HG03135 (cell line): ENCODE results near the gene CMTR1.

Source experiments
- ATAC-seq: cut with Tn5 transposase; IDR thresholded peaks from one replicate; pipeline ENCODE4 v1.9.1; 2021; ENCODE audit warnings: mild to moderate bottlenecking, moderate library complexity; ENCODE audit not compliant: unreplicated experiment

The CMTR1 gene

GRCh38 chr6:37511201-37511600 is 78.2 kb downstream of the CMTR1 start:
- ATAC-seq, result no peak

GRCh38 chr6:37511910-37512399 is 78.9 kb downstream of the CMTR1 start:
- ATAC-seq, result no peak

- no peak for ATAC-seq
Observed at GRCh38 chr6:37512400-37513011, 79.5 kb downstream of the CMTR1 start.

GRCh38 chr6:37513155-37513554 is 80.1 kb downstream of the CMTR1 start:
- ATAC-seq, result no peak

- no peak for ATAC-seq
Observed at GRCh38 chr6:37513576-37513975, 80.6 kb downstream of the CMTR1 start.

- ATAC-seq, result no peak
Observed at GRCh38 chr6:37514321-37514771, 81.3 kb downstream of the CMTR1 start.

- no peak for ATAC-seq
Observed at GRCh38 chr6:37514837-37515236, 81.8 kb downstream of the CMTR1 start.

- no peak for ATAC-seq
Observed at GRCh38 chr6:37515712-37516075, 82.7 kb downstream of the CMTR1 start.

- ATAC-seq, result no peak
Observed at GRCh38 chr6:37516076-37516919, 83.3 kb downstream of the CMTR1 start.

GRCh38 chr6:37516920-37517405 is 83.9 kb downstream of the CMTR1 start:
- no peak for ATAC-seq

- ATAC-seq, result no peak
Observed at GRCh38 chr6:37517411-37517812, 84.4 kb downstream of the CMTR1 start.

- no peak for ATAC-seq
Observed at GRCh38 chr6:37518116-37518515, 85.1 kb downstream of the CMTR1 start.

GRCh38 chr6:37519461-37519860 is 86.4 kb downstream of the CMTR1 start:
- ATAC-seq, result no peak

- ATAC-seq, result no peak
Observed at GRCh38 chr6:37520926-37521325, 87.9 kb downstream of the CMTR1 start.

GRCh38 chr6:37521674-37522073 is 88.7 kb downstream of the CMTR1 start:
- ATAC-seq, result no peak

GRCh38 chr6:37522836-37523235 is 89.8 kb downstream of the CMTR1 start:
- ATAC-seq, result no peak

- ATAC-seq, result no peak
Observed at GRCh38 chr6:37523412-37523811, 90.4 kb downstream of the CMTR1 start.

- no peak for ATAC-seq
Observed at GRCh38 chr6:37524025-37524969, 91.3 kb downstream of the CMTR1 start.

- no peak for ATAC-seq
Observed at GRCh38 chr6:37524970-37525318, 91.9 kb downstream of the CMTR1 start.

- ATAC-seq, result no peak
Observed at GRCh38 chr6:37525460-37526357, 92.7 kb downstream of the CMTR1 start.
